Keratinocyte (primary cell): Measurements from ENCODE around the gene S100A4.

Source experiments
- EZH2 ChIP-seq: IDR thresholded peaks from one replicate; pipeline ENCODE4 v1.6.1; 2012; ENCODE audit warnings: inconsistent platforms, mild to moderate bottlenecking, low read length, moderate library complexity
- TF ChIP-seq, protein P1 (sequence below), 3 experiments: IDR thresholded peaks in 1 of 3; conservative IDR thresholded peaks in 1 of 3; optimal IDR thresholded peaks in 1 of 3; 2 replicates in 2 of 3; 3 replicates in 1 of 3; pipeline versions ENCODE3 to v1.5.1; 2011; ENCODE audit warnings: low read length in 3 of 3, mild to moderate bottlenecking in 3 of 3, moderate library complexity in 2 of 3, control low read depth in 1 of 3, inconsistent platforms in 1 of 3; ENCODE audit not compliant: insufficient read depth in 2 of 3; ENCODE audit errors: extremely low read depth in 1 of 3

DNA sequence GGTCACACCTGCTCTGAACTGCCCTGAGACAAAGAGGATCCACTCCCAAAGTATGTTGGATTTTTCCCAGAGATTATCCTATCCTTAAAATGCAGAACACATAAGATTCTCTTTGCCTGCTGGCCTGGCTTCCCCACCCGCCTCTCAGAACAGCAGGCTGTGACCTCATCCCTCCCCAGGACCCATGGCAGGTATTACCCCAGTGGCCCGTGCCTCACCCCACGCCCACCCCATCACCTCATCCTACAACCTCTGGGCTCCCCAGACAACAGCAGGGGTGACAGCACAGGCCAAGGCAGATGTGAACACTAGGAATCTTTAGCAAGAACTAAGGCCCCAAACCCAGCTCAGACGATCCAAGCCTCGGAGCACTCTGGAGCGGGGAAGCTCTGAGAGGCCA lies 50.1 kb downstream of the S100A4 start:
- TF ChIP-seq, protein P1, sequence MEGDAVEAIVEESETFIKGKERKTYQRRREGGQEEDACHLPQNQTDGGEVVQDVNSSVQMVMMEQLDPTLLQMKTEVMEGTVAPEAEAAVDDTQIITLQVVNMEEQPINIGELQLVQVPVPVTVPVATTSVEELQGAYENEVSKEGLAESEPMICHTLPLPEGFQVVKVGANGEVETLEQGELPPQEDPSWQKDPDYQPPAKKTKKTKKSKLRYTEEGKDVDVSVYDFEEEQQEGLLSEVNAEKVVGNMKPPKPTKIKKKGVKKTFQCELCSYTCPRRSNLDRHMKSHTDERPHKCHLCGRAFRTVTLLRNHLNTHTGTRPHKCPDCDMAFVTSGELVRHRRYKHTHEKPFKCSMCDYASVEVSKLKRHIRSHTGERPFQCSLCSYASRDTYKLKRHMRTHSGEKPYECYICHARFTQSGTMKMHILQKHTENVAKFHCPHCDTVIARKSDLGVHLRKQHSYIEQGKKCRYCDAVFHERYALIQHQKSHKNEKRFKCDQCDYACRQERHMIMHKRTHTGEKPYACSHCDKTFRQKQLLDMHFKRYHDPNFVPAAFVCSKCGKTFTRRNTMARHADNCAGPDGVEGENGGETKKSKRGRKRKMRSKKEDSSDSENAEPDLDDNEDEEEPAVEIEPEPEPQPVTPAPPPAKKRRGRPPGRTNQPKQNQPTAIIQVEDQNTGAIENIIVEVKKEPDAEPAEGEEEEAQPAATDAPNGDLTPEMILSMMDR (optimal IDR thresholded peaks at IDR 0.05 in 1 of 3, IDR thresholded peaks at IDR 0.05 in 1 of 3, conservative IDR thresholded peaks at IDR 0.05 in 1 of 3; ENCODE audit: extremely low read depth in 1 of 3, insufficient read depth in 2 of 3, low read length in 3 of 3) = no peak
- no peak for TF ChIP-seq EZH2
